ENCODE measurements around the gene UQCC5. TPM values are rescaled to one million over a fixed set of nuclear protein-coding genes. Genes with fewer than 3 reads are reported as not detected.

The UQCC5 gene
- total RNA-seq, 1 experiment from 2014 or later = 37.8 TPM

DNA sequence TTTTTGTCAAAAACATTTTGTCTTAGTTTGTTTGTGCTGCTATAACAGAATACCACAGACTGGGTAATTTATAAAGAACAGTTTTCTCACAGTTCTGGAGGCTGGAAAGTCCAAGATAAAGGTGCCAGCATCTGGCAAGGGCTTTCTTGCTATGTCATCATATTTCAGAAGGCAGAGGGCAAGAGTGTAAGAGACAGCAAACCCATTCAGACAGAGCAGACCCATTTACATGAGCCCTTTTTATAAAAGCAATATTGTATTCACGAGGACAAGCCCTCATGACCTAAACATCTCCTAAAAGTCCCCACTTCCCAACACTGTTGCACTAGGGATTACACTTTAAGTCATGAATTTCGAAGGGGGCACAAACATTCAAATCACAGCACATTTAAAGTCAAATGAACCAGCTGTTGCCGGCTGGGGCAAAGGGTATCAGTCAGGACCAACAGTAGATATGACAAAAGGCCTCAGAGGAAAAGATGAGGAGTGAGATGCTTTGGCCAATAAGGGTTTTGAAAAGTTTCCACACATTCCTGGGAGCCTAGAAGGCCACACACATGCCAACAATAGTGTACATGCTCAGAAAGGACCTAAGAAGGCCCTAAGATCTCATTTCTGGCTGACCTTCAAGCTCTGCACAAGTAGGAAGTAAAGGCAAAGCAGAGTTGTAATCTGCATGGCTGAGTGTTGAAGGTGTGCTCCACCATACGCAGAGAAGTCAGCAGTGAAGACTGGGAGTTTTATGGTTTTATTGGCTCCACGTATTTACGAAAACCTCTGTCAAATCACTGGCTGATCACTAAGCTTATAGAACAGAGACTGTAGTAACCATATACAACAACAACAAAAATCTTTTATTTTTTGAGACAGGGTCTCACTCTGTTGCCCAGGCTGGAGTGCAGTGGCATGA, 37.9 kb downstream of the UQCC5 start:
- Mint-ChIP-seq H3K4me3 (no peak overlapping the region), H3K4me1 (no peaks in the 10 kb centered on the region), H3K9me3 (no peaks in the 10 kb centered on the region), H3K36me3 (peaks cover 19% of the 10 kb centered on the region), H3K27ac (0 out of 2 replicates have a peak overlapping the region, but pooled peaks have one; percentile 27), H3K27me3 (ENCODE audit: low read depth) (no peaks in the 10 kb centered on the region)
- CTCF ChIA-PET = interaction anchor here (0.8 kb wide), 1 partner anchor 246 kb away, joined by 3 read pairs; no protein-coding TSS in a partner anchor
- POLR2A ChIA-PET = no interaction called here
- ATAC-seq = no peak
- no peak for TF ChIP-seq ESRRA (CRISPR knock-in tag; IDR thresholded peaks at IDR 0.05; ENCODE audit: borderline replicate concordance)
- no peak for TF ChIP-seq GTF2I (CRISPR knock-in tag; conservative IDR thresholded peaks at IDR 0.05)
- TF ChIP-seq, protein P1, sequence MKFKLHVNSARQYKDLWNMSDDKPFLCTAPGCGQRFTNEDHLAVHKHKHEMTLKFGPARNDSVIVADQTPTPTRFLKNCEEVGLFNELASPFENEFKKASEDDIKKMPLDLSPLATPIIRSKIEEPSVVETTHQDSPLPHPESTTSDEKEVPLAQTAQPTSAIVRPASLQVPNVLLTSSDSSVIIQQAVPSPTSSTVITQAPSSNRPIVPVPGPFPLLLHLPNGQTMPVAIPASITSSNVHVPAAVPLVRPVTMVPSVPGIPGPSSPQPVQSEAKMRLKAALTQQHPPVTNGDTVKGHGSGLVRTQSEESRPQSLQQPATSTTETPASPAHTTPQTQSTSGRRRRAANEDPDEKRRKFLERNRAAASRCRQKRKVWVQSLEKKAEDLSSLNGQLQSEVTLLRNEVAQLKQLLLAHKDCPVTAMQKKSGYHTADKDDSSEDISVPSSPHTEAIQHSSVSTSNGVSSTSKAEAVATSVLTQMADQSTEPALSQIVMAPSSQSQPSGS (CRISPR knock-in tag; IDR thresholded peaks at IDR 0.05; ENCODE audit: borderline replicate concordance, low read depth) = no peak
- no peak for TF ChIP-seq ZBTB21 (CRISPR knock-in tag; IDR thresholded peaks at IDR 0.05; ENCODE audit: borderline replicate concordance)
- TF ChIP-seq IRF2 (CRISPR knock-in tag; IDR thresholded peaks at IDR 0.05; ENCODE audit: borderline replicate concordance, low read depth) = no peak
- TF ChIP-seq, protein P2, sequence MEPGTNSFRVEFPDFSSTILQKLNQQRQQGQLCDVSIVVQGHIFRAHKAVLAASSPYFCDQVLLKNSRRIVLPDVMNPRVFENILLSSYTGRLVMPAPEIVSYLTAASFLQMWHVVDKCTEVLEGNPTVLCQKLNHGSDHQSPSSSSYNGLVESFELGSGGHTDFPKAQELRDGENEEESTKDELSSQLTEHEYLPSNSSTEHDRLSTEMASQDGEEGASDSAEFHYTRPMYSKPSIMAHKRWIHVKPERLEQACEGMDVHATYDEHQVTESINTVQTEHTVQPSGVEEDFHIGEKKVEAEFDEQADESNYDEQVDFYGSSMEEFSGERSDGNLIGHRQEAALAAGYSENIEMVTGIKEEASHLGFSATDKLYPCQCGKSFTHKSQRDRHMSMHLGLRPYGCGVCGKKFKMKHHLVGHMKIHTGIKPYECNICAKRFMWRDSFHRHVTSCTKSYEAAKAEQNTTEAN (CRISPR knock-in tag; IDR thresholded peaks at IDR 0.05) = no peak
- no peak for TF ChIP-seq ZNF423 (CRISPR knock-in tag; IDR thresholded peaks at IDR 0.05)
- TF ChIP-seq ZNF121 (CRISPR knock-in tag; IDR thresholded peaks at IDR 0.05) = no peak
- TF ChIP-seq HMGA2 (CRISPR knock-in tag; IDR thresholded peaks at IDR 0.05) = no peak
- TF ChIP-seq ZNF671 (CRISPR knock-in tag; IDR thresholded peaks at IDR 0.05) = no peak
- no peak for TF ChIP-seq JAZF1 (CRISPR knock-in tag; IDR thresholded peaks at IDR 0.05)
- no peak for TF ChIP-seq CREM (CRISPR knock-in tag; IDR thresholded peaks at IDR 0.05)
- no peak for TF ChIP-seq KAT7 (CRISPR knock-in tag; IDR thresholded peaks at IDR 0.05; ENCODE audit: borderline replicate concordance)
- no peak for TF ChIP-seq ZNF317 (CRISPR knock-in tag; IDR thresholded peaks at IDR 0.05; ENCODE audit: borderline replicate concordance, low read depth)
- TF ChIP-seq RORB (CRISPR knock-in tag; IDR thresholded peaks at IDR 0.05) = no peak
- TF ChIP-seq, protein P3, sequence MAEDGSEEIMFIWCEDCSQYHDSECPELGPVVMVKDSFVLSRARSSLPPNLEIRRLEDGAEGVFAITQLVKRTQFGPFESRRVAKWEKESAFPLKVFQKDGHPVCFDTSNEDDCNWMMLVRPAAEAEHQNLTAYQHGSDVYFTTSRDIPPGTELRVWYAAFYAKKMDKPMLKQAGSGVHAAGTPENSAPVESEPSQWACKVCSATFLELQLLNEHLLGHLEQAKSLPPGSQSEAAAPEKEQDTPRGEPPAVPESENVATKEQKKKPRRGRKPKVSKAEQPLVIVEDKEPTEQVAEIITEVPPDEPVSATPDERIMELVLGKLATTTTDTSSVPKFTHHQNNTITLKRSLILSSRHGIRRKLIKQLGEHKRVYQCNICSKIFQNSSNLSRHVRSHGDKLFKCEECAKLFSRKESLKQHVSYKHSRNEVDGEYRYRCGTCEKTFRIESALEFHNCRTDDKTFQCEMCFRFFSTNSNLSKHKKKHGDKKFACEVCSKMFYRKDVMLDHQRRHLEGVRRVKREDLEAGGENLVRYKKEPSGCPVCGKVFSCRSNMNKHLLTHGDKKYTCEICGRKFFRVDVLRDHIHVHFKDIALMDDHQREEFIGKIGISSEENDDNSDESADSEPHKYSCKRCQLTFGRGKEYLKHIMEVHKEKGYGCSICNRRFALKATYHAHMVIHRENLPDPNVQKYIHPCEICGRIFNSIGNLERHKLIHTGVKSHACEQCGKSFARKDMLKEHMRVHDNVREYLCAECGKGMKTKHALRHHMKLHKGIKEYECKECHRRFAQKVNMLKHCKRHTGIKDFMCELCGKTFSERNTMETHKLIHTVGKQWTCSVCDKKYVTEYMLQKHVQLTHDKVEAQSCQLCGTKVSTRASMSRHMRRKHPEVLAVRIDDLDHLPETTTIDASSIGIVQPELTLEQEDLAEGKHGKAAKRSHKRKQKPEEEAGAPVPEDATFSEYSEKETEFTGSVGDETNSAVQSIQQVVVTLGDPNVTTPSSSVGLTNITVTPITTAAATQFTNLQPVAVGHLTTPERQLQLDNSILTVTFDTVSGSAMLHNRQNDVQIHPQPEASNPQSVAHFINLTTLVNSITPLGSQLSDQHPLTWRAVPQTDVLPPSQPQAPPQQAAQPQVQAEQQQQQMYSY (CRISPR knock-in tag; IDR thresholded peaks at IDR 0.05) = no peak
- no peak for TF ChIP-seq SMAD4 (CRISPR knock-in tag; IDR thresholded peaks at IDR 0.05)
- TF ChIP-seq PRRX2 (CRISPR knock-in tag; IDR thresholded peaks at IDR 0.05) = no peak
- no peak for DNase-seq (ENCODE audit: low spot score)

Other genes with a start within 250 kb of the UQCC5 start
- 5.8 to 8.7 TPM (median 6.2 TPM) in 3 replicates for gene GLYCTK, start 248.8 kb upstream of the UQCC5 start, total RNA-seq (2021)
- gene DNAH1, start 220.3 kb upstream of the UQCC5 start, total RNA-seq (2021) = 1.5 to 3.7 TPM (median 2.8 TPM) in 3 replicates
- 75.7 to 94.0 TPM (median 81.7 TPM) in 3 replicates for gene BAP1, start 126.6 kb upstream of the UQCC5 start, total RNA-seq (2021)
- 15.4 to 21.1 TPM (median 15.7 TPM) in 3 replicates for gene PHF7, start 125.9 kb upstream of the UQCC5 start, total RNA-seq (2021)
- gene SEMA3G, start 91.5 kb upstream of the UQCC5 start, total RNA-seq (2021) = 1.6 to 2.5 TPM (median 2.5 TPM) in 3 replicates
- 4.3 to 5.7 TPM (median 5.6 TPM) in 3 replicates for gene TNNC1, start 82.6 kb upstream of the UQCC5 start, total RNA-seq (2021)
- gene NISCH, start 81.0 kb upstream of the UQCC5 start, total RNA-seq (2021) = 83.7 to 86.3 TPM (median 85.0 TPM) in 3 replicates
- 1.9 to 2.6 TPM (median 2.1 TPM) in 3 replicates for gene STAB1, start 41.3 kb upstream of the UQCC5 start, total RNA-seq (2021)
- 377 to 430 TPM (median 417 TPM) in 3 replicates for gene NT5DC2, start 2.7 kb upstream of the UQCC5 start, total RNA-seq (2021)
- gene PBRM1, start 149.3 kb downstream of the UQCC5 start, total RNA-seq (2021) = 44.3 to 48.8 TPM (median 48.8 TPM) in 3 replicates
- gene GNL3, start 149.4 kb downstream of the UQCC5 start, total RNA-seq (2021) = 131 to 180 TPM (median 133 TPM) in 3 replicates
- 41.2 to 46.0 TPM (median 43.8 TPM) in 3 replicates for gene GLT8D1, start 169.2 kb downstream of the UQCC5 start, total RNA-seq (2021)
- 92.5 to 101 TPM (median 98.5 TPM) in 3 replicates for gene SPCS1, start 169.5 kb downstream of the UQCC5 start, total RNA-seq (2021)
- 30.3 to 31.4 TPM (median 31.2 TPM) in 3 replicates for gene NEK4, start 234.3 kb downstream of the UQCC5 start, total RNA-seq (2021)
- gene ITIH1, start 241.0 kb downstream of the UQCC5 start, total RNA-seq (2021) = 0.26 to 0.69 TPM (median 0.50 TPM) in 3 replicates